Activated CD8-positive, alpha-beta T cell treated with anti-CD3 and anti-CD28 coated beads for 36 hours (primary cell): ENCODE data around the gene CMIP. TPM values are rescaled to one million over a fixed set of nuclear protein-coding genes. Genes with fewer than 3 reads are reported as not detected.
A peak's percentile ranks its signal among the peaks of the same experiment; 100 is the strongest.

Experiments used
- ATAC-seq: fragments of 200-7000 bp; cut with Tn5 transposase; one replicate; pipeline ENCODE4 v1.10.0; 2021; ENCODE audit warnings: mild to moderate bottlenecking, moderate library complexity
- CTCF ChIA-PET: fragments of 350-600 bp; sonication (Branson Sonifier 250); formaldehyde crosslinking; loops from one replicate; lab custom pipeline; 2021; ENCODE audit warnings: antibody characterized with exemption; lab: Charles Lee
- POLR2A ChIA-PET: fragments of 350-600 bp; sonication (Branson Sonifier 250); formaldehyde crosslinking; loops from one replicate; lab custom pipeline; 2021; ENCODE audit warnings: antibody characterized with exemption; lab: Charles Lee
- DNase-seq: peaks from one replicate; pipeline ENCODE4 v3.0.0-alpha.2; 2020
- H3K27ac Mint-ChIP-seq: one replicate; pipeline ENCODE4 v1.8.0; 2021; ENCODE audit warnings: mild to moderate bottlenecking, mixed read lengths
- H3K27me3 Mint-ChIP-seq: one replicate; pipeline ENCODE4 v1.8.0; 2021; ENCODE audit warnings: mixed read lengths
- H3K36me3 Mint-ChIP-seq: one replicate; pipeline ENCODE4 v1.8.0; 2021; ENCODE audit warnings: low read depth, mixed read lengths
- H3K4me1 Mint-ChIP-seq: one replicate; pipeline ENCODE4 v1.8.0; 2021; ENCODE audit warnings: low read depth, mixed read lengths
- H3K4me3 Mint-ChIP-seq: one replicate; pipeline ENCODE4 v1.8.0; 2021; ENCODE audit warnings: mild to moderate bottlenecking, moderate library complexity, mixed read lengths
- H3K9me3 Mint-ChIP-seq: one replicate; pipeline ENCODE4 v1.8.0; 2021; ENCODE audit warnings: mixed read lengths
- CTCF ChIP-seq: fragments of 200-600 bp; IDR thresholded peaks from one replicate; pipeline ENCODE4 v1.8.0; 2022; ENCODE audit warnings: antibody characterized with exemption, mild to moderate bottlenecking
- intact Hi-C: fragments of 100-400 bp; cut with micrococcal nuclease; formaldehyde crosslinking; loops from one replicate; pipeline ENCODE4 v1.10.0; 2022
- total RNA-seq, 2 experiments: library from RNA; stranded (reverse); gene quantifications; one replicate each; pipeline ENCODE4 v1.2.3, GENCODE V29; 2021

CMIP gene
- total RNA-seq, 2 experiments from 2014 or later: 37.6 to 38.5 TPM

GRCh38 chr16:81460075-81460474, 15.5 kb downstream of the CMIP start:
- no peaks in the 10 kb centered on the region for H3K27me3 Mint-ChIP-seq
- ATAC-seq (no peak), DNase-seq (no peak)
- no peaks in the 10 kb centered on the region for H3K9me3 Mint-ChIP-seq
- ChIA-PET POLR2A (no interaction called here), CTCF (no interaction called here)
- H3K4me1 Mint-ChIP-seq: peaks cover 42% of the 10 kb centered on the region
- intact Hi-C loops: no loop called here
- no peak for TF ChIP-seq CTCF
- H3K4me3 Mint-ChIP-seq: no peak overlapping the region
- peaks cover 17% of the 10 kb centered on the region for H3K36me3 Mint-ChIP-seq
- no peak overlapping the region for H3K27ac Mint-ChIP-seq

GRCh38 chr16:81461243-81461642, 16.6 kb downstream of the CMIP start:
- no peaks in the 10 kb centered on the region for H3K27me3 Mint-ChIP-seq
- CTCF ChIA-PET: no interaction called here

GRCh38 chr16:81461766-81462165, 17.2 kb downstream of the CMIP start:
- TF ChIP-seq CTCF: no peak
- Mint-ChIP-seq H3K36me3 (peaks cover 18% of the 10 kb centered on the region), H3K4me3 (no peak overlapping the region), H3K4me1 (peaks cover 50% of the 10 kb centered on the region), H3K27ac (no peak overlapping the region), H3K27me3 (no peaks in the 10 kb centered on the region), H3K9me3 (no peaks in the 10 kb centered on the region)
- ChIA-PET CTCF (interaction anchor here (1.0 kb wide), 1 partner anchor 58 kb away, joined by 3 read pairs; no protein-coding TSS in a partner anchor), POLR2A (no interaction called here)
- intact Hi-C loops: no loop called here
- no peak for DNase-seq
- no peak for ATAC-seq

More at GRCh38 chr16:81461243-81461642, 16.6 kb downstream of the CMIP start:
- no peak for DNase-seq
- intact Hi-C loops: no loop called here
- ATAC-seq: no peak
- H3K9me3 Mint-ChIP-seq: no peaks in the 10 kb centered on the region
- peaks cover 45% of the 10 kb centered on the region for H3K4me1 Mint-ChIP-seq
- TF ChIP-seq CTCF: no peak
- no peak overlapping the region for H3K4me3 Mint-ChIP-seq
- POLR2A ChIA-PET: no interaction called here
- H3K36me3 Mint-ChIP-seq: peaks cover 18% of the 10 kb centered on the region
- H3K27ac Mint-ChIP-seq: no peak overlapping the region

GRCh38 chr16:81462683-81463082, 18.1 kb downstream of the CMIP start:
- Mint-ChIP-seq H3K27ac (peak overlapping the region; percentile 21), H3K36me3 (peaks cover 12% of the 10 kb centered on the region)

More at GRCh38 chr16:81462683-81463082, 18.1 kb downstream of the CMIP start:
- H3K27me3 Mint-ChIP-seq: no peaks in the 10 kb centered on the region
- DNase-seq (no peak), ATAC-seq (no peak)
- intact Hi-C loops: no loop called here
- H3K9me3 Mint-ChIP-seq: no peaks in the 10 kb centered on the region
- H3K4me1 Mint-ChIP-seq: peaks cover 42% of the 10 kb centered on the region
- POLR2A ChIA-PET: no interaction called here
- no peak overlapping the region for H3K4me3 Mint-ChIP-seq
- no peak for TF ChIP-seq CTCF
- CTCF ChIA-PET: interaction anchor here (0.9 to 1.0 kb wide), 2 partner anchors 59 to 160 kb away, joined by 3 to 4 read pairs; no protein-coding TSS in a partner anchor
